GM12878 (cell line): ENCODE measurements around the gene ARL15.

Source experiments
- CEBPB ChIP-seq, 2 experiments: fragments of 150-350 bp in 1 of 2; IDR thresholded peaks; 2 replicates each; pipeline ENCODE4 v1.6.1; 2012 to 2014; ENCODE audit warnings: low read depth in 2 of 2, low read length in 2 of 2, borderline replicate concordance in 1 of 2, inconsistent platforms in 1 of 2
- EP300 ChIP-seq, 2 experiments: fragments of 150-350 bp in 1 of 2; IDR thresholded peaks; 2 replicates each; pipeline ENCODE4 v1.6.1; 2011 to 2012; ENCODE audit warnings: low read depth in 2 of 2, low read length in 2 of 2, borderline replicate concordance in 1 of 2, improper control_type of control experiment in 1 of 2, inconsistent platforms in 1 of 2; ENCODE audit not compliant: control insufficient read depth in 1 of 2
- HSF1 ChIP-seq: fragments of 150-350 bp; IDR thresholded peaks from 2 replicates; pipeline ENCODE4 v1.6.1; 2014; ENCODE audit warnings: mild to moderate bottlenecking, low read depth, low read length
- MAX ChIP-seq: IDR thresholded peaks from 2 replicates; pipeline ENCODE4 v1.6.1; 2012; ENCODE audit warnings: low read depth, low read length, improper control_type of control experiment
- MTA2 ChIP-seq: fragments of 450-650 bp; IDR thresholded peaks from 2 replicates; pipeline ENCODE4 v1.6.1; 2016; ENCODE audit warnings: low read depth, mild to moderate bottlenecking, moderate library complexity
- POLR2A ChIP-seq: IDR thresholded peaks from 2 replicates; pipeline ENCODE4 v1.6.1; 2011; ENCODE audit warnings: low read depth, mild to moderate bottlenecking, low read length
- POLR2AphosphoS5 ChIP-seq: IDR thresholded peaks from 2 replicates; pipeline ENCODE4 v1.6.1; 2011; ENCODE audit warnings: mild to moderate bottlenecking, low read length, inconsistent platforms
- RFX5 ChIP-seq: IDR thresholded peaks from 2 replicates; pipeline ENCODE4 v1.6.1; 2011; ENCODE audit warnings: low read depth, low read length, improper control_type of control experiment
- SPI1 ChIP-seq: IDR thresholded peaks from 2 replicates; pipeline ENCODE4 v1.6.1; 2011; ENCODE audit warnings: low read depth, mild to moderate bottlenecking, low read length, moderate library complexity, borderline replicate concordance; ENCODE audit not compliant: insufficient read depth
- TCF12 ChIP-seq: IDR thresholded peaks from 2 replicates; pipeline ENCODE4 v1.6.1; 2011; ENCODE audit warnings: low read depth, mild to moderate bottlenecking, low read length

- TF ChIP-seq HSF1 (no peak), RFX5 (no peak), POLR2A (no peak), MTA2 (no peak), POLR2AphosphoS5 (no peak), CEBPB (IDR thresholded peaks at IDR 0.05; ENCODE audit: borderline replicate concordance in 1 of 2, low read depth in 2 of 2, low read length in 2 of 2) (no peak), MAX (no peak), SPI1 (no peak), TCF12 (no peak), EP300 (IDR thresholded peaks at IDR 0.05; ENCODE audit: borderline replicate concordance in 1 of 2, control insufficient read depth in 1 of 2, low read depth in 2 of 2, low read length in 2 of 2) (no peak)
Observed at GRCh38 chr5:54009357-54009756, 301.0 kb downstream of the ARL15 start.
